ENCODE measurements around the gene KAT2A.

DNA sequence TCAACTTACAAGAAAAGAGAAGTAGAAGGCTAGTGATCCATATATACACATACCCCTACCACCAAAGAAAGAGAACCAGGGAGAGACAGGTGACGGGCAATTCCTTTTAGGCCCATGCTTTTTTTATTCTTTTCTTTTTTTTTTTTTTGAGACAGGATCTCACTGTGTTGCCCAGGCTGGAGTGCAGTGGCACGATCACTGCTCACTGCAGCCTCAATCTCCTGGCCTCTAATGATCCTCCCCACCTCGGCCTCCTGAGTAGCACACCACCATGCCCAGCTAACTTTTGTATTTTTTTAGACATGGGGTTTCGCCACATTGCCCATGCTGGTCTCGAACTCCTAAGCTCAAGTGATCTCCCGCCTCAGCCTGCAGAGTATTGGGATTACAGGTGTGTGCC lies 6.2 kb upstream of the KAT2A start:
- TF ChIP-seq, protein P1, sequence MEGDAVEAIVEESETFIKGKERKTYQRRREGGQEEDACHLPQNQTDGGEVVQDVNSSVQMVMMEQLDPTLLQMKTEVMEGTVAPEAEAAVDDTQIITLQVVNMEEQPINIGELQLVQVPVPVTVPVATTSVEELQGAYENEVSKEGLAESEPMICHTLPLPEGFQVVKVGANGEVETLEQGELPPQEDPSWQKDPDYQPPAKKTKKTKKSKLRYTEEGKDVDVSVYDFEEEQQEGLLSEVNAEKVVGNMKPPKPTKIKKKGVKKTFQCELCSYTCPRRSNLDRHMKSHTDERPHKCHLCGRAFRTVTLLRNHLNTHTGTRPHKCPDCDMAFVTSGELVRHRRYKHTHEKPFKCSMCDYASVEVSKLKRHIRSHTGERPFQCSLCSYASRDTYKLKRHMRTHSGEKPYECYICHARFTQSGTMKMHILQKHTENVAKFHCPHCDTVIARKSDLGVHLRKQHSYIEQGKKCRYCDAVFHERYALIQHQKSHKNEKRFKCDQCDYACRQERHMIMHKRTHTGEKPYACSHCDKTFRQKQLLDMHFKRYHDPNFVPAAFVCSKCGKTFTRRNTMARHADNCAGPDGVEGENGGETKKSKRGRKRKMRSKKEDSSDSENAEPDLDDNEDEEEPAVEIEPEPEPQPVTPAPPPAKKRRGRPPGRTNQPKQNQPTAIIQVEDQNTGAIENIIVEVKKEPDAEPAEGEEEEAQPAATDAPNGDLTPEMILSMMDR (IDR thresholded peaks at IDR 0.05 in 2 of 3, conservative IDR thresholded peaks at IDR 0.05 in 1 of 3; ENCODE audit: borderline replicate concordance in 1 of 3, insufficient read depth in 1 of 3, low read depth in 2 of 3, low read length in 2 of 3) = no peak
- TF ChIP-seq, protein P2, sequence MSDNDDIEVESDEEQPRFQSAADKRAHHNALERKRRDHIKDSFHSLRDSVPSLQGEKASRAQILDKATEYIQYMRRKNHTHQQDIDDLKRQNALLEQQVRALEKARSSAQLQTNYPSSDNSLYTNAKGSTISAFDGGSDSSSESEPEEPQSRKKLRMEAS (IDR thresholded peaks at IDR 0.05) = no peak
- TF ChIP-seq SIN3A (IDR thresholded peaks at IDR 0.05; ENCODE audit: low read depth) (no peak), FOSL1 (IDR thresholded peaks at IDR 0.05; ENCODE audit: low read depth) (no peak), POLR2A (IDR thresholded peaks at IDR 0.05; ENCODE audit: borderline replicate concordance, extremely low read depth, insufficient read depth, insufficient read length) (no peak)
